GM13977 (cell line): ENCODE measurements around the gene METTL17.

Source experiments
- DNase-seq: peaks from one replicate; pipeline ENCODE4 v3.0.0; 2012; ENCODE audit warnings: low spot score
- in situ Hi-C: fragments of 300-500 bp; cut with MboI; formaldehyde crosslinking; loops from one replicate; pipeline ENCODE4 v1.12.0; 2022; ENCODE audit warnings: low sequenced_read_pairs, low pct_unique_long_range_greater_than_20kb, mixed read lengths, inconsistent platforms; ENCODE audit not compliant: unreplicated experiment
- TF ChIP-seq, protein P1 (sequence below): IDR thresholded peaks from 2 replicates; pipeline ENCODE4 v1.5.1; 2012; ENCODE audit warnings: mild to moderate bottlenecking, control low read depth; ENCODE audit not compliant: insufficient read depth; ENCODE audit errors: extremely low read depth, missing control alignments

The METTL17 gene

DNA sequence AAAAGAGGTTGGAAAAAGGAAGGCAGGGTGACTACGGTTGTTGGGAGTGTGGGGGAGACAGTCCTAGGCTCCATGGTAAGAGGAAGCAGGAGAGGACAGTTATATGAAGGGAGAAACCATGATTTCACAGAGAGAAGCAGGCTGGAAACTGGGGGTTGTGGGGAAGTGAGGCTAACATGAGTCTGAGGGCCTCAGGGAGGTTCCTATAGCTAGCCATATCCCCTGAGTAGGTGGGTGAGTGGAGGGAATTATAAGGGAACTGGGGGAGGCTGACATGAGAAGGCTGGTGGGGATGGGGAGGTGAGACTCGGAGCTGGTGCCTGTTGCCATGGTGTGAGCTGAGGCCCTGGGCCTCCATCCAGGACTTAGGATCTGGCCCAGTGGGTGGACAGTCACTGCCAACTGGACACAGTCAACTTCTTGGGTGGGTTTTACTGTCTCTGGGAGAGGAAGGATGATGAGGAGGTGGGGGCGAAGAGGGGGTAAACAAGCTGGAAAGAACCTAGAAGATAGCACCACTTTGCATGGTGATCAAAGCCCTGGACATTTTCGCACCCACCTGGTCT lies 43.4 kb downstream of the METTL17 start:
- in situ Hi-C loops, result no loop called here
- no peak for DNase-seq
- TF ChIP-seq, protein P1, sequence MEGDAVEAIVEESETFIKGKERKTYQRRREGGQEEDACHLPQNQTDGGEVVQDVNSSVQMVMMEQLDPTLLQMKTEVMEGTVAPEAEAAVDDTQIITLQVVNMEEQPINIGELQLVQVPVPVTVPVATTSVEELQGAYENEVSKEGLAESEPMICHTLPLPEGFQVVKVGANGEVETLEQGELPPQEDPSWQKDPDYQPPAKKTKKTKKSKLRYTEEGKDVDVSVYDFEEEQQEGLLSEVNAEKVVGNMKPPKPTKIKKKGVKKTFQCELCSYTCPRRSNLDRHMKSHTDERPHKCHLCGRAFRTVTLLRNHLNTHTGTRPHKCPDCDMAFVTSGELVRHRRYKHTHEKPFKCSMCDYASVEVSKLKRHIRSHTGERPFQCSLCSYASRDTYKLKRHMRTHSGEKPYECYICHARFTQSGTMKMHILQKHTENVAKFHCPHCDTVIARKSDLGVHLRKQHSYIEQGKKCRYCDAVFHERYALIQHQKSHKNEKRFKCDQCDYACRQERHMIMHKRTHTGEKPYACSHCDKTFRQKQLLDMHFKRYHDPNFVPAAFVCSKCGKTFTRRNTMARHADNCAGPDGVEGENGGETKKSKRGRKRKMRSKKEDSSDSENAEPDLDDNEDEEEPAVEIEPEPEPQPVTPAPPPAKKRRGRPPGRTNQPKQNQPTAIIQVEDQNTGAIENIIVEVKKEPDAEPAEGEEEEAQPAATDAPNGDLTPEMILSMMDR, result no peak

DNA sequence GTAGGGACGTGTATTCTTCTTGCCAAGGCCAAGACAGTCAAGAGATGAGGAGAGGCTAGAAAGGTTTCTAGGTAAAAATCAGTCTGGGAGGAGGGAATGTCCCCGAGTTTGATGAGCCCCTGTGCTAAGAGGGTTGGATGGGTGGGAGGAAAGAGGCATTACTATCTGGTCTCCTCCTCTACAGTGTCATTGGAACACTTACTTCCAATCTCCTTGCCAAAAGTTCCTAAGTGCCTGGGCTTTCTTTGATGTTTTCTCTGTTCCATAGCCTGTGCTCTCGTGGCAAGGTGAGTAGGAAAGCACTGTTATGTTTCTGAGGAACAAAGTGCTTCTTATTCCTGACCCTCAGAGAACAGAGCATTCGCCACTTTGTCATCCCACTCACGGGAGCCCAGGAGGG lies 44.9 kb downstream of the METTL17 start, which contains the start of gene RNASE13:
Gene RNASE13 (minus strand): TSS at position 101 of the 400 bp plus-strand sequence. CDS start 519 bp downstream, outside the sequence.
- in situ Hi-C loops, result no loop called here
- DNase-seq, result no peak
- TF ChIP-seq, protein P1, result no peak

DNA sequence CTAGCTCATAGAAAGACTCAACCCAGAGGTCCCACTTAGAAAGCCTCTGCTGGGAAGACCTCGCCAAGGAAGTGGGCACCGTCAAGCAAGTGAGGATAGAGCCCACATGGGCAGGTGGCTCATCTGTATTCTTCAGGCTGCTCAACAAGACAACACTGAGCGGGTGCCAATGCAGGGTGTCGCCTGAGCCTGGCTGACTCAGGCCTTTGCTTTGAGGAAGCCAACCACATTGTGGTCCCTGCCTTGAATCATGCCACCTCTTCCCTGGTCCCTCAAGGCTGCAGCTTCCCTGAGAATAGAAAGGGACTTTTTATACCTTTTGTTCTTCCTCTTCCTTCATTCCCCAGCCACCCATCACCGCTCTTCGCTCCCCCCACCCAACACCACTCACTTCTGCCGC lies 47.0 kb downstream of the METTL17 start:
- TF ChIP-seq, protein P1, result no peak
- in situ Hi-C loops, result no loop called here
- DNase-seq, result no peak

DNA sequence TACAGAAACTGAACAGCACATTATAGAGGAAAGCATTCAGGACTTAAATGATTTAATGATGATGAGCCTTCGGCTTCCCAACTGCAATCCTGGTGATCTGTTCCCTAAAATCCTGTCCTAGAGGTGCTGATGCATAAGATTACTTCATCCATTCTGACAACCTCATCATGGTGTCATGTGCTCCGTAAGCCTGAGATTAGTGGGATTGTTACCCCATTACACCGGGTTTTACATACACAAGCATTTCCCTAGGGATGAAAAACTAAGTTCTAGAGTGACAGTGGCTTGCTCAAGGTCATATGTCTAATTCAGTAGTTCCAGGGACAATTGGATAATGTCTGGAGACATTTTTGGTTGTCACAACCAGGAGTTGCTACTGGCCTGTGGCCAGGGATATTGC lies 47.4 kb downstream of the METTL17 start:
- TF ChIP-seq, protein P1, result no peak
- in situ Hi-C loops, result no loop called here
- DNase-seq, result no peak

DNA sequence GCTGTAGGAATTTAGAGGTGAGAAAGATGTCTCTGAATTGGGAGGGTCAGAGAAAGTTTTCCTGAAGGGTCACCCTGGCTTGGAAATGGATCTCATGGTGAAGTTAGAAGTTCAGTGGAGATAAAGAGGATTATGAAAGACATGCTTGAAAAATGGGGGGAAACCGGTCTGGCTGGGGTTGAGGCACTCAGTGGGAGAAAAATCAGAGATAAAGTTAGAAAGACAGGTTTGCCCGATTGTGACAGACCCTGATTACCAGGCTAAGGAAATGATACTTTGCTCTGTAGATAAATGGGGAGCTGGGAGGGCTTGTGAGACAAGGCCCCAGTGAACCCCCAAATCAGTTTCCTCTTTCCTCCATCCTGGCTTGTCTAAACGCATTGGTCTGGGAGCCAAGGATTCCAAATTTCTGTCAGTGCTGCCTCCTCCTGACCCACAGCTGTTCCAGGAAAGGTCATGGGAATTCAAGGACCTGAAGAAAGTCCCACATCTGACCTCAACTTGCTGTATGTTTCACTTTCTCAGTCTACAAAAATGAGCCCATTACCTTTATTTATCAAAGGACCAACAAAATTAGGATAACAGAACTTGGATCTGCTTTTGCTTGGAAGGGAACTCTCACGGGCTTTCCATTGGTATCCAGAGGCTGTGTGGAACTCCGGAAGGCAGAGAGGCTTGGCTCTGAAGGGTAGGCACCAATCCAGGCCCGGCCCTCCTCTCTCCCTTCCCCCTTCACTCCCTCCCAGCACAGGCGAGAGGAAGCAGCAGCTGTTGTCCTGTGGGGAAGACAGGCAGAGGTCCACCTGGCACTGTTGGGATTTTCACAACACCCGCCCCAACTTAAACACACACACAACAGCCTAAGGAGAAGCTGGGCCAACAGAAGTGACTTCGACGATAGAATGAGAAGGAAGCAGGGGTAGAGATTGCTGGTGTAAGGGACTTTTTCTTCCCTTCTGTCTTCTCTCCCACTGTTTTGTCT lies 49.0 kb downstream of the METTL17 start:
- no peak for DNase-seq
- TF ChIP-seq, protein P1, result no peak
- in situ Hi-C loops, result no loop called here

DNA sequence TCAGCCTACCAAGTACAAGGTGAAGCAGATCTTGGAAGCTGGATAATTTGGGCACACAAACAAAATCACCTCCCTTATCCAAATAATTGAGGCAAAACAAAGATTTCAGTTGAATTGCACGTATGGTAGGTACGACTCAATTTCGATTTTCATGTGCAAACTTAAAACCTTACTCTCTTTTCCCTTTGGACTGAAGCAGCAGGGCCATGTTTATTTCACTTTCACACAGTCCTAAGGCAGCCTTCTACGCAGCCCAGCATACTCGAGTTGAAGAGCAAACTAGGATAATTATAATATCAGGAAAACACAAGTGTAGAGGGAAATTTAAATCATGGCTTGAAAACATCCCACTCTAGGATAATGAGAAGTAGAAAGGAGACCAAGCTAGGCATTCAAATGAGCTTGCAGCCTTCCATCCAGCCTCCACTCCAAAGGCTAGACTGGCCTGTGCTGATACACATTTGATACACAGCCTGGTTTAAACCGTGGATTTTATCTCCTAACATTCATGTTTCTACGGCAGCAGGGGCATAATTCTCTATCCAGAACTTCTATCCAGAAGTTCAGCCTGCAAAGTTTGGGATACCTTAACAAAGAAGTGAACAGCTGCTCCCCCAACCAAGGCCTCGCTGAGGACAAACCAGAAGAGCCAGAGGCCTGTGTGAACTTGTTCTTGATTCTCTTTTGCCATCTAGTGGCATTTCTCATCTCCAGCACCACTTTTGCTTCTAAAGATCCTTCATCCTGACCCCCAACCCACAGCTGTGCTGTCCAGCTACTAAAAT lies 50.0 kb downstream of the METTL17 start:
- DNase-seq, result peak; percentile 65
- in situ Hi-C loops, result no loop called here
- TF ChIP-seq, protein P1, result peak; percentile 58
